GM19240 (cell line): ENCODE results near the gene IGFBP5.

Experiments
- DNase-seq: peaks from one replicate; pipeline ENCODE4 v3.0.0; 2011; ENCODE audit warnings: low spot score; ENCODE audit not compliant: insufficient read length

Gene IGFBP5

DNA sequence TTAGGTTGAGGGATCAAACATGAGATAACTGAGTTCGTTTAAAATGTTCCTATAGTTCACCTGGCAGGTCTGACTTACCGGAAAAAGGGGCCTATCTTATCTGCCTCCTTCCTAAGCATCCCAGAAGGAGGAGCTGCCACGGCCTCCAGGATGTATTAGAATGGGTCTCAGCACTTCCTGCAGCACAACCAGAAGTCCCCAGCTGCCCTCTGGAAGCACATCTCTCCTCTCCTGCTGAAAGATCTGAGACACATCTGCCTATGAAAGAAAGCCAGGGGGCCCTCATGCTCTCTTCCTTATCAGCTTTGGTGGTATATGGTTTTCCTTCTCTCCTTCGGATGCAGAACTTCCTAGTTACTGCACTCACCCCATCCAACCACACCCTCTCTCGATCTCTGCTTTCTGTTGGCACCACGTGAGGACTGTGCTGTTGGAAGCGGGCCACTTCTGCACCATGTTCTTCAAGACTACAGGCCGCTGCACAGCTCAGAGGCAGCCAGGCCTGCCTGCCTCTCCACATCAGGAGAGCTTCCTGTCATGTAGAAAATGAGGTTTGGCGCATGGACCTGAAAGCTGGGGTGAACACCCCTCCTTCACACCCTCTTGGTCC is 6.5 kb downstream of the IGFBP5 start:
- no peak for DNase-seq

GRCh38 chr2:216687646-216688045 is 7.7 kb downstream of the IGFBP5 start:
- DNase-seq, result no peak

- no peak for DNase-seq
These were observed 8.2 kb downstream of the IGFBP5 start for GRCh38 chr2:216687111-216687510.

DNA sequence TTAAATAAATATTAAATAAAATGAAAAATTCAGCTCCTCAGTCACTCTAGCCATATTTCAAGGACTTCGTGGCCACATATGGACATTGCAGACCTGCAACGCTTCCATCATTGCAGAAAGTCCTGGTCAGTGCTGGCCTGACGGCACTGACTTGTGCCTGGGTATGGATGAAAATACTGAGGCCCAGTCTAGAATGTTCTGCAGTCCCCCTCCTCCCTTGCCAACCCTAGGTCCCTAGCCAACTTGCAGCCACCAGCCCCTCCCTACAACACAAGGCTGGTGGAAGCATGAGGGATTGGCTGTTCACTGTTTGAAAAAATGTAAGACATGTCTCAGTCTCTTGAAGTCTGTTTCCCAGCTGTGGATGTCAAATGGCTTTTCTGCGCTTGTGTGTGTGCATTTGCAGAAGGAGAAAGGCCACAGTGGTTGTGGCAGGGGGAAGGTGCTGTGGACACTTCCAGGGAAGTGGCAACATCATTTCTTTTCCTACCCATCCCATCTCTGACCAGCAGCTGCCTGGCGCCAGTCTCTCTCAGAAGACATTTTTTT is 9.9 kb downstream of the IGFBP5 start:
- DNase-seq, result no peak

- no peak for DNase-seq
These were observed 11.5 kb downstream of the IGFBP5 start for GRCh38 chr2:216683846-216684245.

- no peak for DNase-seq
These were observed 13.7 kb downstream of the IGFBP5 start for GRCh38 chr2:216681683-216682082.

- no peak for DNase-seq
These were observed 14.3 kb downstream of the IGFBP5 start for GRCh38 chr2:216680951-216681629.

DNA sequence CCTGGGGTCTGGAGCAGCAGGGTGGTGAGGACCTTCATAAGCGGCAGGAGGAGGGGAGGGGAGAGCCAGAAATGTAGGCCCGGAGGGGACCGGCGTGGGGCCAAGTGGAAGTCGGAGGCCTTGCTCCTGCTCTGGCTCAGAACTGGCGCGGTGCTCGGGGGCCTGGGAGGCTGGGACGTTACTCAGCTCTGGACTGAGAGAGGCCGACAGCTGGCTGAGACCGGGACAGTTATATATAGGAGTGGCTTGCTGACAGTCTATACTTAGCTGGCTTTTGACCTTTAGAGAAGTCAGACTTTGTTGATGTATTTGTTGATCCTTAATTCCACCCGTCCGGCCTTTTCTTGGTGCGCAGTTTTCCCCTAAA is 15.7 kb downstream of the IGFBP5 start:
- DNase-seq, result no peak

DNA sequence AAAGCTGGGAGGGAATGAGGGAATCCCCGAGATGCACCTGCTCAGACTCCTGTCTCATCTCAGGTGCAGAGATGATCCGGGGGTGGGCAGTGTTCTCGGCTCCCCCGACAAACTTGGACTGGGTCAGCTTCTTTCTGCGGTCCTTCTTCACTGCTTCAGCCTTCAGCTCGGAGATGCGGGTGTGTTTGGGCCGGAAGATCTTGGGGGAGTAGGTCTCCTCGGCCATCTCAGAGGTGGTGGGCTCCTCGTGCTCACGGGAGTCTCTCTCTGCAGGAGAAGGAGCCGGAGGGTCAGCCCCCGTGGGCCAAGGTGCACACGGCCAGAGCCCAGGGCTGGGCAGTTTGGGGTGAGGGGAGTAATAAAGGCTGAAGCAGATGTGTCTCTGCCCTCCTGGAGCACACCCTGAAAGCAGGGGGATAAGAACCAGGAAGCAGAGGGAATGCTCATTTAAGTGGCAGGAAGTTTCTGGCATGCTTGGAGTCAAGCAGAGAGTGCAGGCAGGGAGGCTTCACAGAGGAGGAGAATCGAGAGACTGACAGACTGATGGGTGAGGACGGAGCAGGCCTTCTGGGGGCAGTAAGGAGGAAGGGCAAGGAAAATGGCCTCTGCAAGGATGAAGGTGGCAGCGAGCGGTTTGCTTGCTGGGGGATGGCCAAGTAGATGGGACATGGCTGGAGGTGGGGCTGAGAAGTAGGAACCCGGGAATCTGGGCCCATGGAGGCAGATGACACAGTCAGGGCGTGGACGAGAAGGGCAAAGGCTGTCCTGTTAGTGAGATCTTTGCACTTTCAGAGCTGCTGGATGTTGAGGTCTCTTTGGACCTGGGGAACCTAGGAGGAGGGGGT is 16.3 kb downstream of the IGFBP5 start:
- DNase-seq, result no peak

DNA sequence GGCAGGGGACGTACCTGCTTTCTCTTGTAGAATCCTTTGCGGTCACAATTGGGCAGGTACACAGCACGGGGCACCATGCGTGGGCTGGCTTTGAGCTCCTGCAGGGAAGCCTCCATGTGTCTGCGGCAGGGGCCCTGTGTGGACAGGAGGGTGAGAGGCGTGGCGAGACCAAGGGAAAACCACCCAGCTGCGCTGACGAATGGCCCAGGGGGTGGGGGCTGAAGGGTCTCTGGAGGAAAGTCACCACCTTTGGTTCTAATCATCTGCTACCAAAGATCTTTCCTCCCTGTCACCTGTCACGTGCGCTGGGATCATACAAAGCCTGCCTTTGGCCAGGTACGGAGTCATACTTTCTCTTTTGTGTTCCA is 17.3 kb downstream of the IGFBP5 start:
- no peak for DNase-seq

GRCh38 chr2:216677439-216678097 is 17.8 kb downstream of the IGFBP5 start:
- no peak for DNase-seq

DNA sequence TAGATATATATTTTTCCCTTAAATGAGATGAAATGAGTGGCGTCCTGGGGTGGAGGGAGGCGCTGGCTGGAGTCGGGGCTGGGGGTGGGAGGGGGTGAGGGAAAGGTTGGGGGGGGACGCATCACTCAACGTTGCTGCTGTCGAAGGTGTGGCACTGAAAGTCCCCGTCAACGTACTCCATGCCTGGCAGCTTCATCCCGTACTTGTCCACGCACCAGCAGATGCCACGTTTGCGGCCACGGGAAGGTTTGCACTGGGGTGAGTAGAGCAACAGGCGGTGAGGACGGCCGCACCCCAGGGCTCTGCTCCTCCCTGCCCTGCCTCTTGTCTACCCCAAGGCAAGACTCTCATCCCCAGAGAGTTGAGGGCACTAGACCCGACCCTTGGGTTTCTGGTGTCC is 18.7 kb downstream of the IGFBP5 start:
- DNase-seq, result no peak

DNA sequence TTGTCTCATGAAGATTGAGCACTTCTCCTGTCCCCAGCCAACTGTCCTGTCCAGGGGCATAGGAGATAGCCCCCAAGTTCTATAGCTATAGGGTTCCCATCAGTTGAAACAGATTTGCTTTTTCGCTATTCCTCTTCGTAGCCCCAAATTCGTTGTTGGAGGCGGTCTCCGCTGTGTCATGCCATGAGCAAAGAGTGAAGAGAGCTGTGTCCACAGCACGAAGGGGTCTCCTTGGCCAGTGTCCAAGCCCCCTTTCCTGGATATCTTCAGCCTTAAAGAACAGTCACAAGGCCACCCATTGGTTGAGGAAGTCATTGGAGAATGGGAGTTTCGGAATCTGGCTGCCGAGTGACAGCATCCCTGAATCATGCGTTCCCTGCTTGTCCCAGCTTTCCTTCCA is 21.0 kb downstream of the IGFBP5 start:
- DNase-seq, result no peak

DNA sequence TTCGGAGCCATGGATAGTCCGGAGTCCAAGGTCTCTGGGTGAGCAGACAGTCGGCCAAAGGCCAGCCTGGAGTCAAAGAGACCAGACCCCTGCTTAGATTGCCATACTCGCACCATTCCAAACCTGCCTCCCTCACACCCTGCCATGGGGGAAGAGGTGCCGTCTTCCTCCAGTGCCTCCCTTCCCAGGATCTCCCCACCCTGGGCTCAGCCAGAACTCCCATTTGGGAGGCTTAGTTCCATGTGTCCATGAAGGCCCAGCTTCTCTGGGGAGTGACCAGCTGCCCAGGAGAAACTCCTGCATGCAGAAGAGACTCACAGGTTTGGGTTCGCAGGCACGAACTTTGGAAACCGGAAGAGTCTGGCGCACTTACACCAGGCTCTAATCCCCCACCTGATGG is 21.7 kb downstream of the IGFBP5 start:
- no peak for DNase-seq

GRCh38 chr2:216673021-216673420 is 22.3 kb downstream of the IGFBP5 start:
- no peak for DNase-seq

DNA sequence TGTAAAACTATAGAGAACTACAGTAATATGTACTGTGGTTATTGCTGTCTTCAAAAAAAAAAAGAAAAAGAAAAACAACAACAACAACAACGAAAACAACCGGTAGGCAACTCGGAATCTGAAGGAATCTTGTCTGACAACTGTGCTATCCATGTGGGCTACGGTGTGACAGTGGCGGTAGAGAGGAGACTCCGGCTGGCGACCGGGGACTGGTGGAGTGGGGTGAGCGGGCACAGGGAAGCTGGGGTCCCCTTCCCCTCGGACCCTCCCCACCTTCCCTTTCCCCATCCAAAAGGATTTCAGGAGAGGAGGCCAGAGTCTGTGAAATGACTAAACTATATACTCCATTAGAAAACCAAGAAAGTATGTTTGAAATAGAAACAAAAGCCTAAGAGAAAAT is 22.9 kb downstream of the IGFBP5 start:
- DNase-seq, result no peak

DNA sequence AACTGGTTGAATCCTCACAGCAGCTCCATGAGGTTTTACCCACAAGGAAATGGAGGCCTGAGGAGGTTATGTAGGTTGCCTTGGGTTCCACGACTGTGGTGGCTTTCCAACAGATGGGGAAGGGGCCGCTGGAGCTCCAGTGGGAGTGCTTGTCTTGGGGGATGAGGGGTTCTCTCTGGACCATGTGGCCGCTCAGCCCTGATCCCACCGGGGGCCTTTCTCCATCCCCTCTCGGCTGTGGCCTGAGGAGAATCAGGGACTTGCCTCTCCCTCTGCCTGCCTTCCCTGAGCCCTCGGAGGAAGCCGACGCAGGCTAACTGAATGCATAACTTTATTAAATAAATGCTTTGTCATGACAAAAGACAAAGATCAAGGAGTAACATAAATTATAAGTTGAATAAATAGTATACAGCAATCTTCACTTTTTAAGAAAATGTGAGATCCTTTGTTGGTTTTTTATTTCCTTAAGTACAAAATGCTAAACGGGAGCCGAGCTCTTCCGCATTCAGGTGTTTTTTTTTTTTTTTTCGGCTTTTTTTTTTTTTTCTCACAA is 23.5 kb downstream of the IGFBP5 start:
- no peak for DNase-seq

DNA sequence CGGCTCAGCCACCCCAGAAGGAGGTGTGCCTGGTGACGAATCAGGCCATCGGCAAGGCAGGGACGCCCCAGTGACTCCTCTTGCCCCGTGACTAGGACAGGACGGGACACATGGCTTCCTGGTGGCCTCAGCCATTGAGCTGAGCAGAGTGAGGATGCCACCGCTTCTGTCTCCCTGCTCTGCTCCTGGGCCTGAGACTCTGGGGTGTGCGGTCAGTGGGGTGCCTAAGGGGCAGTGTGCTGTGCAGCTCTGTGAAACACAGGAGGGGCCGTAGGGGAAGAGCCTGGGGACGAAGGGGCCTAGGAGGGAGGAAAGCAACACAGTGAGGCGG is 24.3 kb downstream of the IGFBP5 start:
- no peak for DNase-seq

DNA sequence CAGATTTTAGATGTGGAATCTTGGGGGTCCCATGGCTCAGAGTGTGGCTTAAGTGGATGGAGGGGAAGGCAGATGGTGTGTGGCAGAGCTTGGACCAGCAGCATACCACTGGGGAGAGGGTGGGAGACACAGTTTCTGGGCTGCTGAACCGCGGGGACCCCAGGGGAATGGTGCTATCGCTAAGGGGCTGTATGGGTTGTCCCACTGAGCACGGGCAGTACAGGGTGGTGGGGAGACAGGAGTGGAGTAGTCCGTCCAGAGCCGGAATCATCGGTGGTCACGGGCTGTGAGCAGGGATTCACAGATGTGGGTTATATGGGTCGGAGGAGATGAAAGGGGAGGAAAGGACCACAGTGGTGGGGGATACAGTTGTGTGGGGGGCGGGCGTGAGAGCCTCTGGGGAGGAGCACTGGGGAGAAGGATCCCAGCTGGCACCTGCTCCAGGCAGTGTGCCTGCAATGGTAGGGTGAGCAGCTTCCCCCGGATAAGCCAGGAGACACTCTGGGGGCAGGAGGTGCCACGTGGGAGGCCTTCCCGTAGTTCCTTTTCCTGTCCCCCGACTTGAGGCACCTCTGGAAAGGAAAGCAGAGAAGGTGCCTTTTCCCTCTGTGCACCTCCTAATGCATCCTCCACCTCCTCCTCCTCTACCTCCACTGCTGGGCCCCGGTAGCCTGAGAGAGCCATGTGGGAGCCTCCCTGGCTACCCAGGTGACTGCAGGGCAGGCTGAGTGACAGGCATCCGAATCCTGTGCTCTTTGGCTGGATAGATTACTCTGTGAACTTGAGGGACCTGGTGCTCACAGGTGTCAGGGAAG is 24.9 kb downstream of the IGFBP5 start:
- no peak for DNase-seq

GRCh38 chr2:216666461-216667233 is 28.7 kb downstream of the IGFBP5 start:
- peak; percentile 77 for DNase-seq
